Naive B cell (primary cell): ENCODE measurements around the gene ZNF337. TPM values are rescaled to one million over a fixed set of nuclear protein-coding genes. Genes with fewer than 3 reads are reported as not detected.
"Not testable (repeated sequence)": the region's sequence is repeated elsewhere in the genome, so short reads cannot be mapped to it uniquely, and the experiment has no call there.

Source experiments
- ATAC-seq, 2 donors: fragments of 150-1000 bp; cut with Tn5 transposase; 2 replicates each; pipeline ENCODE4 v1.10.0; 2021; ENCODE audit warnings: low read depth in 2 of 2, mild to moderate bottlenecking in 2 of 2, moderate library complexity in 2 of 2
- DNase-seq: peaks from one replicate; pipeline ENCODE4 v3.0.0; 2022
- H3K27ac Mint-ChIP-seq, 6 donors: one replicate each; pipeline ENCODE4 v1.8.0; 2020 to 2022; ENCODE audit warnings: mild to moderate bottlenecking in 6 of 6, mixed read lengths in 6 of 6, moderate library complexity in 5 of 6, inconsistent platforms in 2 of 6
- H3K27me3 Mint-ChIP-seq, 3 donors: one replicate each; pipeline ENCODE4 v1.8.0; 2021 to 2022; ENCODE audit warnings: mixed read lengths in 3 of 3, mild to moderate bottlenecking in 1 of 3
- H3K36me3 Mint-ChIP-seq, 2 donors: one replicate each; pipeline ENCODE4 v1.8.0; 2020 to 2022; ENCODE audit warnings: mixed read lengths in 2 of 2, inconsistent platforms in 1 of 2, mild to moderate bottlenecking in 1 of 2
- H3K4me1 Mint-ChIP-seq, 3 donors: one replicate each; pipeline ENCODE4 v1.8.0; 2020 to 2022; ENCODE audit warnings: mixed read lengths in 3 of 3, inconsistent platforms in 1 of 3, mild to moderate bottlenecking in 1 of 3, moderate library complexity in 1 of 3
- H3K4me3 Mint-ChIP-seq, 8 donors: one replicate each; pipeline ENCODE4 v1.8.0; 2020 to 2022; ENCODE audit warnings: mild to moderate bottlenecking in 8 of 8, mixed read lengths in 8 of 8, moderate library complexity in 8 of 8, inconsistent platforms in 2 of 8
- H3K9me3 Mint-ChIP-seq, 7 donors: one replicate each; pipeline ENCODE4 v1.8.0; 2020 to 2022; ENCODE audit warnings: mixed read lengths in 7 of 7, mild to moderate bottlenecking in 5 of 7, inconsistent platforms in 2 of 7, moderate library complexity in 1 of 7
- polyA plus RNA-seq, 6 donors: library from polyadenylated mRNA; unstranded; fragments of 300-500 nt; fragmentation: Illumina TruSeq; gene quantifications; one replicate each; pipeline ENCODE4 v1.2.3, GENCODE V29; 2021; ENCODE audit warnings: low read depth in 6 of 6

ZNF337 gene
- polyA plus RNA-seq, 6 donors from 2014 or later = 0.77 to 10.0 (median 7.8) TPM

- Mint-ChIP-seq H3K27ac (peak overlapping the region in 2 of 6 donors; percentile 37 to 58), H3K4me3 (no peak overlapping the region), H3K4me1 (peaks cover 2 to 25% (median 19%) of the 10 kb centered on the region in 3 donors), H3K9me3 (peaks cover 0 to 4% (median 2%) of the 10 kb centered on the region in 7 donors), H3K27me3 (no peaks in the 10 kb centered on the region), H3K36me3 (peaks cover 16 to 21% of the 10 kb centered on the region in 2 donors)
- no peak for ATAC-seq
- DNase-seq = no peak
Measured at GRCh38 chr20:25686081-25687067, 10.3 kb downstream of the ZNF337 start.

GRCh38 chr20:25685276-25686080 is 11.2 kb downstream of the ZNF337 start:
- H3K27me3 Mint-ChIP-seq = no peaks in the 10 kb centered on the region
- peaks cover 14 to 24% of the 10 kb centered on the region in 2 donors for H3K36me3 Mint-ChIP-seq
- H3K4me3 Mint-ChIP-seq = peak overlapping the region in 1 of 8 donors; percentile 33
- ATAC-seq (peak; percentile 40 to 44), DNase-seq (no peak)
- peaks cover 0 to 4% (median 2%) of the 10 kb centered on the region in 7 donors for H3K9me3 Mint-ChIP-seq
- H3K4me1 Mint-ChIP-seq = peaks cover 0 to 26% (median 19%) of the 10 kb centered on the region in 3 donors
- peak overlapping the region in 2 of 6 donors; percentile 47 to 80 for H3K27ac Mint-ChIP-seq

- Mint-ChIP-seq H3K4me1 (peaks cover 0 to 30% (median 26%) of the 10 kb centered on the region in 3 donors), H3K36me3 (peaks cover 24 to 26% of the 10 kb centered on the region in 2 donors)
- not testable (repeated sequence) for DNase-seq, ATAC-seq, H3K27me3 Mint-ChIP-seq, H3K9me3 Mint-ChIP-seq, H3K27ac Mint-ChIP-seq, H3K4me3 Mint-ChIP-seq
Measured at GRCh38 chr20:25683826-25684225, 12.8 kb downstream of the ZNF337 start.

GRCh38 chr20:25683050-25683449 is 13.6 kb downstream of the ZNF337 start:
- DNase-seq (no peak), ATAC-seq (no peak)
- no peak overlapping the region for H3K4me3 Mint-ChIP-seq
- peaks cover 0 to 34% (median 26%) of the 10 kb centered on the region in 3 donors for H3K4me1 Mint-ChIP-seq
- no peaks in the 10 kb centered on the region for H3K27me3 Mint-ChIP-seq
- H3K36me3 Mint-ChIP-seq = peaks cover 24 to 33% of the 10 kb centered on the region in 2 donors
- peaks cover 0 to 4% (median 2%) of the 10 kb centered on the region in 7 donors for H3K9me3 Mint-ChIP-seq
- H3K27ac Mint-ChIP-seq = peak overlapping the region in 1 of 6 donors; percentile 83

- DNase-seq (no peak), ATAC-seq (no peak)
- peaks cover 0 to 4% (median 0%) of the 10 kb centered on the region in 7 donors for H3K9me3 Mint-ChIP-seq
- H3K27ac Mint-ChIP-seq = peak overlapping the region in 2 of 6 donors; percentile 32 to 66
- no peaks in the 10 kb centered on the region for H3K27me3 Mint-ChIP-seq
- peaks cover 0 to 15% (median 0%) of the 10 kb centered on the region in 3 donors for H3K4me1 Mint-ChIP-seq
- peaks cover 48 to 56% of the 10 kb centered on the region in 2 donors for H3K36me3 Mint-ChIP-seq
- no peak overlapping the region for H3K4me3 Mint-ChIP-seq
Measured at GRCh38 chr20:25676164-25676809, 20.4 kb downstream of the ZNF337 start.

GRCh38 chr20:25675161-25675560 is 21.5 kb downstream of the ZNF337 start:
- DNase-seq (no peak), ATAC-seq (no peak)
- peaks cover 0 to 15% (median 0%) of the 10 kb centered on the region in 3 donors for H3K4me1 Mint-ChIP-seq
- H3K27ac Mint-ChIP-seq = peak overlapping the region in 1 of 6 donors; percentile 8
- H3K36me3 Mint-ChIP-seq = peaks cover 45 to 55% of the 10 kb centered on the region in 2 donors
- no peaks in the 10 kb centered on the region for H3K27me3 Mint-ChIP-seq
- H3K9me3 Mint-ChIP-seq = peaks cover 0 to 4% (median 0%) of the 10 kb centered on the region in 7 donors
- H3K4me3 Mint-ChIP-seq = no peak overlapping the region

GRCh38 chr20:25672659-25673235 is 23.9 kb downstream of the ZNF337 start:
- Mint-ChIP-seq H3K27ac (peak overlapping the region in 1 of 6 donors; percentile 45), H3K36me3 (peaks cover 33 to 45% of the 10 kb centered on the region in 2 donors)
- ATAC-seq = no peak

GRCh38 chr20:25669826-25670422 is 26.7 kb downstream of the ZNF337 start:
- H3K4me1 Mint-ChIP-seq = no peaks in the 10 kb centered on the region
- H3K36me3 Mint-ChIP-seq = peaks cover 8 to 22% of the 10 kb centered on the region in 2 donors
- DNase-seq (no peak), ATAC-seq (no peak)
- peak overlapping the region in 1 of 6 donors; percentile 56 for H3K27ac Mint-ChIP-seq
- H3K4me3 Mint-ChIP-seq = no peak overlapping the region
- H3K9me3 Mint-ChIP-seq = peaks cover 0 to 4% (median 0%) of the 10 kb centered on the region in 7 donors
- H3K27me3 Mint-ChIP-seq = no peaks in the 10 kb centered on the region

More at GRCh38 chr20:25672659-25673235, 23.9 kb downstream of the ZNF337 start:
- Mint-ChIP-seq H3K9me3 (peaks cover 0 to 4% (median 0%) of the 10 kb centered on the region in 7 donors), H3K27me3 (no peaks in the 10 kb centered on the region), H3K4me1 (no peaks in the 10 kb centered on the region), H3K4me3 (no peak overlapping the region)
- no peak for DNase-seq

GRCh38 chr20:25668446-25668845 is 28.2 kb downstream of the ZNF337 start:
- H3K27ac Mint-ChIP-seq = peak overlapping the region in 1 of 6 donors; percentile 51
- H3K4me1 Mint-ChIP-seq = no peaks in the 10 kb centered on the region
- no peaks in the 10 kb centered on the region for H3K27me3 Mint-ChIP-seq
- peaks cover 0 to 4% (median 0%) of the 10 kb centered on the region in 7 donors for H3K9me3 Mint-ChIP-seq
- no peak for ATAC-seq
- H3K36me3 Mint-ChIP-seq = peaks cover 5 to 8% of the 10 kb centered on the region in 2 donors
- no peak for DNase-seq
- H3K4me3 Mint-ChIP-seq = no peak overlapping the region

- Mint-ChIP-seq H3K4me3 (no peak overlapping the region), H3K4me1 (peaks cover 0 to 2% (median 0%) of the 10 kb centered on the region in 3 donors), H3K36me3 (peaks cover 0 to 8% of the 10 kb centered on the region in 2 donors), H3K9me3 (peaks cover 0 to 1% (median 0%) of the 10 kb centered on the region in 7 donors), H3K27ac (no peak overlapping the region), H3K27me3 (no peaks in the 10 kb centered on the region)
- no peak for DNase-seq
- no peak for ATAC-seq
Measured at GRCh38 chr20:25659999-25660398, 36.7 kb downstream of the ZNF337 start.

- Mint-ChIP-seq H3K27me3 (no peaks in the 10 kb centered on the region), H3K4me1 (no peaks in the 10 kb centered on the region), H3K36me3 (peaks cover 14 to 24% of the 10 kb centered on the region in 2 donors), H3K27ac (no peak overlapping the region), H3K9me3 (no peaks in the 10 kb centered on the region), H3K4me3 (no peak overlapping the region)
- ATAC-seq (no peak), DNase-seq (no peak)
Measured at GRCh38 chr20:25654487-25654886, 42.2 kb downstream of the ZNF337 start.

- not testable (repeated sequence) for H3K27ac Mint-ChIP-seq, DNase-seq, H3K9me3 Mint-ChIP-seq, H3K27me3 Mint-ChIP-seq, ATAC-seq, H3K4me3 Mint-ChIP-seq, H3K4me1 Mint-ChIP-seq
- peaks cover 16 to 26% of the 10 kb centered on the region in 2 donors for H3K36me3 Mint-ChIP-seq
Measured at GRCh38 chr20:25652866-25653265, 43.8 kb downstream of the ZNF337 start.
